IPS DF 6.9 (cell line): Measurements from ENCODE around the gene CYP26C1.
"Not testable (repeated sequence)": the region's sequence is repeated elsewhere in the genome, so short reads cannot be mapped to it uniquely, and the experiment has no call there.

ENCODE experiments used
- DNase-seq: peaks from one replicate; pipeline ENCODE4 v3.0.0-alpha.2; 2013; ENCODE audit warnings: low read depth, low spot score
- H3K27ac ChIP-seq: one replicate; pipeline ENCODE4 v1.5.1; 2013; ENCODE audit warnings: low read length, control low read depth
- H3K27me3 ChIP-seq: 2 replicates; pipeline ENCODE4 v1.6.1; 2013; ENCODE audit warnings: mild to moderate bottlenecking, low read length; ENCODE audit not compliant: control insufficient read depth, insufficient read depth
- H3K36me3 ChIP-seq: 2 replicates; pipeline ENCODE4 v1.6.1; 2013; ENCODE audit warnings: low read length; ENCODE audit not compliant: control insufficient read depth, insufficient read depth
- H3K4me1 ChIP-seq: 2 replicates; pipeline ENCODE4 v1.6.1; 2013; ENCODE audit warnings: low read length; ENCODE audit not compliant: control insufficient read depth, insufficient read depth
- H3K4me3 ChIP-seq: 2 replicates; pipeline ENCODE4 v1.5.1; 2013; ENCODE audit warnings: mild to moderate bottlenecking, low read length
- H3K9me3 ChIP-seq: 2 replicates; pipeline ENCODE4 v1.6.1; 2013; ENCODE audit warnings: low read length, inconsistent platforms; ENCODE audit not compliant: control insufficient read depth, insufficient read depth
- WGBS: extraction: QIAGEN DNeasy Blood & Tissue Kit; methylation state at CpG from one replicate; pipeline ENCODE4 v1.1.7; 2013; ENCODE audit warnings: mixed read lengths, missing lambda C conversion rate; ENCODE audit not compliant: insufficient read length, insufficient coverage; 5-methylcytosine and 5-hydroxymethylcytosine counted together

The CYP26C1 gene

GRCh38 chr10:93095225-93095624 lies 34.6 kb downstream of the CYP26C1 start:
- no peaks in the 10 kb centered on the region for H3K4me1 ChIP-seq
- no peaks in the 10 kb centered on the region for H3K36me3 ChIP-seq
- no peak overlapping the region for H3K4me3 ChIP-seq
- no CpG with 5 or more reads among the region's 1 CpG for WGBS
- no peak for DNase-seq
- H3K27me3 ChIP-seq: no peaks in the 10 kb centered on the region
- no peak overlapping the region for H3K27ac ChIP-seq
- H3K9me3 ChIP-seq: no peaks in the 10 kb centered on the region

GRCh38 chr10:93096901-93097300 lies 36.3 kb downstream of the CYP26C1 start:
- DNase-seq: no peak
- no CpG with 5 or more reads among the region's 5 CpGs for WGBS
- no peaks in the 10 kb centered on the region for H3K27me3 ChIP-seq
- H3K9me3 ChIP-seq: no peaks in the 10 kb centered on the region
- H3K36me3 ChIP-seq: no peaks in the 10 kb centered on the region
- H3K4me3 ChIP-seq: no peak overlapping the region
- no peaks in the 10 kb centered on the region for H3K4me1 ChIP-seq
- no peak overlapping the region for H3K27ac ChIP-seq

- H3K4me3 ChIP-seq: no peak overlapping the region
- no peak for DNase-seq
- WGBS: no CpG with 5 or more reads among the region's 9 CpGs
- H3K9me3 ChIP-seq: no peaks in the 10 kb centered on the region
- no peaks in the 10 kb centered on the region for H3K4me1 ChIP-seq
- no peaks in the 10 kb centered on the region for H3K27me3 ChIP-seq
- no peak overlapping the region for H3K27ac ChIP-seq
- no peaks in the 10 kb centered on the region for H3K36me3 ChIP-seq
These were observed 36.8 kb downstream of the CYP26C1 start for GRCh38 chr10:93097386-93097785.

- no peak overlapping the region for H3K4me3 ChIP-seq
- H3K27me3 ChIP-seq: no peaks in the 10 kb centered on the region
- no CpG with 5 or more reads among the region's 3 CpGs for WGBS
- H3K36me3 ChIP-seq: no peaks in the 10 kb centered on the region
- H3K9me3 ChIP-seq: no peaks in the 10 kb centered on the region
- DNase-seq: no peak
- H3K4me1 ChIP-seq: no peaks in the 10 kb centered on the region
- no peak overlapping the region for H3K27ac ChIP-seq
These were observed 38.2 kb downstream of the CYP26C1 start for GRCh38 chr10:93098816-93099215.

GRCh38 chr10:93099670-93100069 lies 39.1 kb downstream of the CYP26C1 start:
- H3K4me3 ChIP-seq: no peak overlapping the region
- H3K27ac ChIP-seq: no peak overlapping the region
- no peaks in the 10 kb centered on the region for H3K4me1 ChIP-seq
- no peak for DNase-seq
- H3K27me3 ChIP-seq: no peaks in the 10 kb centered on the region
- H3K36me3 ChIP-seq: no peaks in the 10 kb centered on the region
- H3K9me3 ChIP-seq: no peaks in the 10 kb centered on the region
- no CpG with 5 or more reads among the region's 7 CpGs for WGBS

- DNase-seq, H3K9me3 ChIP-seq, H3K36me3 ChIP-seq, H3K4me3 ChIP-seq, H3K27ac ChIP-seq, H3K27me3 ChIP-seq, H3K4me1 ChIP-seq: not testable (repeated sequence)
- WGBS: no CpG with 5 or more reads among the region's 3 CpGs
These were observed 40.5 kb downstream of the CYP26C1 start for GRCh38 chr10:93101148-93101547.

GRCh38 chr10:93103953-93104352 lies 43.4 kb downstream of the CYP26C1 start:
- H3K36me3 ChIP-seq: no peaks in the 10 kb centered on the region
- WGBS: no CpG with 5 or more reads among the region's 1 CpG
- H3K9me3 ChIP-seq: no peaks in the 10 kb centered on the region
- no peak for DNase-seq
- H3K4me1 ChIP-seq: no peaks in the 10 kb centered on the region
- H3K27ac ChIP-seq: no peak overlapping the region
- no peak overlapping the region for H3K4me3 ChIP-seq
- no peaks in the 10 kb centered on the region for H3K27me3 ChIP-seq

- H3K27me3 ChIP-seq: no peaks in the 10 kb centered on the region
- DNase-seq: no peak
- H3K9me3 ChIP-seq: no peaks in the 10 kb centered on the region
- H3K36me3 ChIP-seq: no peaks in the 10 kb centered on the region
- no peak overlapping the region for H3K27ac ChIP-seq
- no peaks in the 10 kb centered on the region for H3K4me1 ChIP-seq
- H3K4me3 ChIP-seq: no peak overlapping the region
- WGBS: no CpG with 5 or more reads among the region's 2 CpGs
These were observed 46.1 kb downstream of the CYP26C1 start for GRCh38 chr10:93106631-93107072.

- Histone ChIP-seq H3K4me3 (no peak overlapping the region), H3K4me1 (no peaks in the 10 kb centered on the region), H3K27ac (no peak overlapping the region), H3K27me3 (no peaks in the 10 kb centered on the region), H3K9me3 (no peaks in the 10 kb centered on the region), H3K36me3 (no peaks in the 10 kb centered on the region)
- no CpG with 5 or more reads among the region's 3 CpGs for WGBS
- DNase-seq: no peak
These were observed 50.0 kb downstream of the CYP26C1 start for GRCh38 chr10:93110472-93111146.

GRCh38 chr10:93113042-93113441 lies 52.4 kb downstream of the CYP26C1 start:
- no peak overlapping the region for H3K4me3 ChIP-seq
- DNase-seq: no peak
- H3K9me3 ChIP-seq: no peaks in the 10 kb centered on the region; the same call in 1 of the 2 replicates
- no peaks in the 10 kb centered on the region for H3K27me3 ChIP-seq
- H3K27ac ChIP-seq: no peak overlapping the region
- H3K4me1 ChIP-seq: no peaks in the 10 kb centered on the region
- H3K36me3 ChIP-seq: no peaks in the 10 kb centered on the region
- no CpG with 5 or more reads among the region's 2 CpGs for WGBS
